GM12874 (cell line): ENCODE results near the gene P2RX5.

Source experiments
- TF ChIP-seq, protein P1 (sequence below): IDR thresholded peaks from 2 replicates; pipeline ENCODE4 v1.5.1; 2011; ENCODE audit warnings: low read depth, mild to moderate bottlenecking, control low read depth, low read length, moderate library complexity; ENCODE audit not compliant: insufficient read depth

The P2RX5 gene

GRCh38 chr17:3723188-3723555, 27.2 kb upstream of the P2RX5 start:
- TF ChIP-seq, protein P1, sequence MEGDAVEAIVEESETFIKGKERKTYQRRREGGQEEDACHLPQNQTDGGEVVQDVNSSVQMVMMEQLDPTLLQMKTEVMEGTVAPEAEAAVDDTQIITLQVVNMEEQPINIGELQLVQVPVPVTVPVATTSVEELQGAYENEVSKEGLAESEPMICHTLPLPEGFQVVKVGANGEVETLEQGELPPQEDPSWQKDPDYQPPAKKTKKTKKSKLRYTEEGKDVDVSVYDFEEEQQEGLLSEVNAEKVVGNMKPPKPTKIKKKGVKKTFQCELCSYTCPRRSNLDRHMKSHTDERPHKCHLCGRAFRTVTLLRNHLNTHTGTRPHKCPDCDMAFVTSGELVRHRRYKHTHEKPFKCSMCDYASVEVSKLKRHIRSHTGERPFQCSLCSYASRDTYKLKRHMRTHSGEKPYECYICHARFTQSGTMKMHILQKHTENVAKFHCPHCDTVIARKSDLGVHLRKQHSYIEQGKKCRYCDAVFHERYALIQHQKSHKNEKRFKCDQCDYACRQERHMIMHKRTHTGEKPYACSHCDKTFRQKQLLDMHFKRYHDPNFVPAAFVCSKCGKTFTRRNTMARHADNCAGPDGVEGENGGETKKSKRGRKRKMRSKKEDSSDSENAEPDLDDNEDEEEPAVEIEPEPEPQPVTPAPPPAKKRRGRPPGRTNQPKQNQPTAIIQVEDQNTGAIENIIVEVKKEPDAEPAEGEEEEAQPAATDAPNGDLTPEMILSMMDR, result no peak

- TF ChIP-seq, protein P1, result no peak
Observed at GRCh38 chr17:3722716-3723115, 26.8 kb upstream of the P2RX5 start.

DNA sequence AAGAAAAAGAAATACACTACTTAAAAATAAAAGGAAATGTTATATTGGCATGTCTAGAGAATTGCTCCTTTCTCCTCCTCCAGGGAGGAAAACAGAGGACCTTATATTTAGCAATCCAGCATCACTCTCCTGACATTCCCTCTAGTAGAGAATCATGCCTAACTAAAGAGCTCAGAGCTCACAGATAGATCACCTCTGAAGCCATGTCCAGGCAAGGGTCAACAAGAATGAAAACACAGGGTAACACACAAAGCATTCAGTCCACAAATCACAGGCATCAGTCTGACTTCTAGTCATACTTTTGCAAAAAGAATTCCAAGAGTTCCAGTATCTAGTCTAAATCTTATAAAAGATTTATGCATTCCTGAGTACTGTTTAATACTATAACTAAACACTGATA, 23.3 kb upstream of the P2RX5 start:
- TF ChIP-seq, protein P1, result no peak

- TF ChIP-seq, protein P1, result no peak
Observed at GRCh38 chr17:3718201-3718600, 22.2 kb upstream of the P2RX5 start.

DNA sequence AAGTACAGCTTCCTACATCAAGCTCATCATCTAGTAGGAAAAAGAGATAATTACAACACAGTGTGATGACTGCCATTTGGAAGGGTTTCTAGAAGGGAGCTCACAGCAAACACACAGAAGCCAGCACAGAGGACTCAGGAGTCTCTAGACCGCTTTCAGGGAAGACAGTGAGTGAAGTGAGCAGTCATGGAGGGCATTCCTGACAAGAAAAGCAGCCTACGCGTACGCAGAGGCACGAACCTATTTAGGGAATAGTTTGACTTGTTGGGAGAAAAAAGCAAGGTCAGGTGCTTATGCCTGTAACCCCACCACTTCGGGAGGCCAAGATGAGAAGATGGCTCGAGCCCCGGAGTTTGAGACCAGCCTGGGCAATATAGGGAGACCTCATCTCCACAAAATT, 19.3 kb upstream of the P2RX5 start:
- TF ChIP-seq, protein P1, result no peak

DNA sequence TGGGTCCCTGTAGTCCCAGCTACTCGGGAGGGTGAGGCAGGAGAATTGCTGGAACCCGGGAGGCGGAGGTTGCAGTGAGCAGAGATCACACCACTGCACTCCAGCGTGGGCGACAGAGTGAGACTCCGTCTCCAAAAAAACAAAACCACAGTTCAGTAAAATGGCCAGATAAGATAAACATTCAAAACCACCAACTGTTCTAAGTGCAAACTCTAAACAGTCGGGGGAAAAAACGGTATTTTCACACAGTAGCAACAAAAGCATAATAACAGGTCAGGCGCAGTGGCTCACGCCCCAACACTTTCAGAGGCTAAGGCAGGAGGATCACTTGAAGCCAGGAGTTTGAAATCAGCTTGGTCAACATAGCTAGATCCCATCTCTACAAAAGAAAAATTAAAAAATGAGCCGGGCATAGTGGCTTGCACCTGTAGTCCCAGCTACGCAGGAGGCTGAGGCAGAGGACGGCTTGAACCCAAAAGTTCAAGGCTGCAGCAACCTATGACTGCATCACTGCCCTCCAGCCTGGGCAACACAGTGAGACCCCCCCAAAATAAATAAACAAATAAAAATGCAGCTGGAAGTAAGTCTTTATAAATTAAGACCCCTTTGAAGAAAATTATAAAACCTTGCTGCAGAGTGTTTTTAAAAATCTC, 17.0 kb upstream of the P2RX5 start:
- TF ChIP-seq, protein P1, result no peak

DNA sequence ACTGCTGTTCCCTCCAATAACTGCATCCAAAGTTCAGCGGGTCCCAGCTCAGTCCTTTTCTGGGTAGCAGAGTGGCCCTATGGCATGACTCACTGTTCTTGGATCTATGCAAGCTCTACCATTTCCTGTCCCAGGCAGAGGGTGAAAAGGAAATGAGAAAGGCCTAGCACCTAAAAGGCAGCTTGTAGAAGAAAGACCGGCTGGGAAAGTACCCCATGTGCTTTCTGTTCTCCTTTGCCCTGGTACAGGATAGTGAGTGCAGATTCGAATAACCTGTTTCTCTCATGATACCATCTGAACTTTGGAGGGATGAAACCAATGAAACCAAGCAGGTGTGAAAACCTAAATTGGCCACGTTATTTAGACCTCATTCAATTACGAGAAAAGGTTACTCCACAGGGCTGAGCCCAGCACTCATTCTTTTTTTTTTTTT, 15.0 kb upstream of the P2RX5 start:
- TF ChIP-seq, protein P1, result no peak
